Measurements from ENCODE around the gene CRLF1. TPM values are rescaled to one million over a fixed set of nuclear protein-coding genes. Genes with fewer than 3 reads are reported as not detected.
A peak's percentile ranks its signal among the peaks of the same experiment; 100 is the strongest.

The CRLF1 gene
- total and polyA plus RNA-seq, 4 donors = 34.3 to 1,029 (median 205) TPM

- ATAC-seq (ENCODE audit: low FRiP score) (no peak), DNase-seq (no peak)
- Histone ChIP-seq H3K27ac (ENCODE audit: low read depth in 1 of 2, low read length in 2 of 2) (no peak overlapping the region), H3K4me3 (ENCODE audit: low read length in 2 of 2) (no peak overlapping the region), H3K36me3 (ENCODE audit: control insufficient read depth in 1 of 2, insufficient read depth in 2 of 2, low read length in 1 of 2) (no peaks in the 10 kb centered on the region), H3K9me3 (ENCODE audit: control insufficient read depth, low read length) (no peaks in the 10 kb centered on the region), H3K4me1 (ENCODE audit: control insufficient read depth in 1 of 2, insufficient read depth in 2 of 2, low read length in 2 of 2) (no peaks in the 10 kb centered on the region), H3K27me3 (ENCODE audit: control insufficient read depth in 1 of 2, insufficient read depth in 2 of 2, low read length in 1 of 2) (no peaks in the 10 kb centered on the region)
- 72 to 73% methylated on average over 2 of the region's 2 CpGs for WGBS, 2 donors
- intact Hi-C loops (cut with DNase I) = no loop called here
Measured at GRCh38 chr19:18626906-18627305, 20.3 kb upstream of the CRLF1 start.

GRCh38 chr19:18620902-18621301 lies 14.3 kb upstream of the CRLF1 start:
- H3K27ac ChIP-seq (ENCODE audit: low read depth in 1 of 2, low read length in 2 of 2) = no peak overlapping the region
- H3K4me3 ChIP-seq (ENCODE audit: low read length in 2 of 2) = no peak overlapping the region
- H3K27me3 ChIP-seq (ENCODE audit: control insufficient read depth in 1 of 2, insufficient read depth in 2 of 2, low read length in 1 of 2) = no peaks in the 10 kb centered on the region
- H3K9me3 ChIP-seq (ENCODE audit: control insufficient read depth, low read length) = no peaks in the 10 kb centered on the region
- ATAC-seq (ENCODE audit: low FRiP score) (no peak), DNase-seq (no peak)
- 91 to 92% methylated on average over 7 of the region's 7 CpGs for WGBS, 2 donors
- H3K4me1 ChIP-seq (ENCODE audit: control insufficient read depth in 1 of 2, insufficient read depth in 2 of 2, low read length in 2 of 2) = no peaks in the 10 kb centered on the region
- no peaks in the 10 kb centered on the region for H3K36me3 ChIP-seq (ENCODE audit: control insufficient read depth in 1 of 2, insufficient read depth in 2 of 2, low read length in 1 of 2)
- intact Hi-C loops (cut with DNase I) = no loop called here

- Histone ChIP-seq H3K9me3 (ENCODE audit: control insufficient read depth, low read length) (no peaks in the 10 kb centered on the region), H3K36me3 (ENCODE audit: control insufficient read depth in 1 of 2, insufficient read depth in 2 of 2, low read length in 1 of 2) (no peaks in the 10 kb centered on the region), H3K4me3 (ENCODE audit: low read length in 2 of 2) (no peak overlapping the region), H3K4me1 (ENCODE audit: control insufficient read depth in 1 of 2, insufficient read depth in 2 of 2, low read length in 2 of 2) (no peaks in the 10 kb centered on the region), H3K27ac (ENCODE audit: low read depth in 1 of 2, low read length in 2 of 2) (no peak overlapping the region), H3K27me3 (ENCODE audit: control insufficient read depth in 1 of 2, insufficient read depth in 2 of 2, low read length in 1 of 2) (no peaks in the 10 kb centered on the region)
- 89 to 91% methylated on average over 10 of the region's 10 CpGs for WGBS, 2 donors
- intact Hi-C loops (cut with DNase I) = no loop called here
- ATAC-seq (ENCODE audit: low FRiP score) = no peak
- DNase-seq = no peak
Measured at GRCh38 chr19:18620311-18620710, 13.7 kb upstream of the CRLF1 start.

- 96 to 97% methylated on average over 12 to 13 of the region's 13 CpGs for WGBS, 2 donors
Measured at GRCh38 chr19:18618236-18618635, 11.6 kb upstream of the CRLF1 start.

GRCh38 chr19:18617562-18617961 lies 11.0 kb upstream of the CRLF1 start:
- no peak for ATAC-seq (ENCODE audit: low FRiP score)
- Histone ChIP-seq H3K9me3 (ENCODE audit: control insufficient read depth, low read length) (no peaks in the 10 kb centered on the region), H3K27me3 (ENCODE audit: control insufficient read depth in 1 of 2, insufficient read depth in 2 of 2, low read length in 1 of 2) (no peaks in the 10 kb centered on the region), H3K4me3 (ENCODE audit: low read length in 2 of 2) (no peak overlapping the region), H3K27ac (ENCODE audit: low read depth in 1 of 2, low read length in 2 of 2) (no peak overlapping the region), H3K36me3 (ENCODE audit: control insufficient read depth in 1 of 2, insufficient read depth in 2 of 2, low read length in 1 of 2) (no peaks in the 10 kb centered on the region), H3K4me1 (ENCODE audit: control insufficient read depth in 1 of 2, insufficient read depth in 2 of 2, low read length in 2 of 2) (no peaks in the 10 kb centered on the region)
- DNase-seq = no peak
- intact Hi-C loops (cut with DNase I) = no loop called here

More at GRCh38 chr19:18618236-18618635, 11.6 kb upstream of the CRLF1 start:
- H3K9me3 ChIP-seq (ENCODE audit: control insufficient read depth, low read length) = no peaks in the 10 kb centered on the region
- H3K36me3 ChIP-seq (ENCODE audit: control insufficient read depth in 1 of 2, insufficient read depth in 2 of 2, low read length in 1 of 2) = no peaks in the 10 kb centered on the region
- H3K27ac ChIP-seq (ENCODE audit: low read depth in 1 of 2, low read length in 2 of 2) = no peak overlapping the region
- ATAC-seq (ENCODE audit: low FRiP score) (no peak), DNase-seq (no peak)
- H3K4me1 ChIP-seq (ENCODE audit: control insufficient read depth in 1 of 2, insufficient read depth in 2 of 2, low read length in 2 of 2) = no peaks in the 10 kb centered on the region
- no peak overlapping the region for H3K4me3 ChIP-seq (ENCODE audit: low read length in 2 of 2)
- no peaks in the 10 kb centered on the region for H3K27me3 ChIP-seq (ENCODE audit: control insufficient read depth in 1 of 2, insufficient read depth in 2 of 2, low read length in 1 of 2)
- intact Hi-C loops (cut with DNase I) = no loop called here

GRCh38 chr19:18616023-18616422 lies 9.4 kb upstream of the CRLF1 start:
- no peak overlapping the region for H3K27ac ChIP-seq (ENCODE audit: low read depth in 1 of 2, low read length in 2 of 2)
- intact Hi-C loops (cut with DNase I) = no loop called here
- no peaks in the 10 kb centered on the region for H3K4me1 ChIP-seq (ENCODE audit: control insufficient read depth in 1 of 2, insufficient read depth in 2 of 2, low read length in 2 of 2)
- H3K9me3 ChIP-seq (ENCODE audit: control insufficient read depth, low read length) = no peaks in the 10 kb centered on the region
- no peaks in the 10 kb centered on the region for H3K27me3 ChIP-seq (ENCODE audit: control insufficient read depth in 1 of 2, insufficient read depth in 2 of 2, low read length in 1 of 2)
- no peaks in the 10 kb centered on the region for H3K36me3 ChIP-seq (ENCODE audit: control insufficient read depth in 1 of 2, insufficient read depth in 2 of 2, low read length in 1 of 2)
- DNase-seq (no peak), ATAC-seq (ENCODE audit: low FRiP score) (no peak)
- 90 to 93% methylated on average over 3 of the region's 3 CpGs for WGBS, 2 donors
- H3K4me3 ChIP-seq (ENCODE audit: low read length in 2 of 2) = no peak overlapping the region

- no peak for ATAC-seq (ENCODE audit: low FRiP score)
- Histone ChIP-seq H3K36me3 (ENCODE audit: control insufficient read depth in 1 of 2, insufficient read depth in 2 of 2, low read length in 1 of 2) (no peaks in the 10 kb centered on the region), H3K4me3 (ENCODE audit: low read length in 2 of 2) (no peak overlapping the region)
Measured at GRCh38 chr19:18613589-18614234, 7.1 kb upstream of the CRLF1 start.

GRCh38 chr19:18612772-18613588 lies 6.4 kb upstream of the CRLF1 start, which contains the start of gene TMEM59L:
Gene TMEM59L (plus strand): TSS chr19:18612870. CDS start chr19:18612959, 89 bp downstream.
- no peak within 1 kb of the TSS for H3K27ac ChIP-seq (ENCODE audit: low read depth in 1 of 2, low read length in 2 of 2)
- peak within 1 kb of the TSS in 1 of 2 donors; percentile 10 for H3K4me3 ChIP-seq (ENCODE audit: low read length in 2 of 2)
- DNase-seq = no peak
- WGBS, 2 donors = 2 to 3% methylated on average over 69 to 70 of the region's 70 CpGs
- intact Hi-C loops (cut with DNase I) = no loop called here
- peak; percentile 5 for ATAC-seq (ENCODE audit: low FRiP score)
- no peaks in the 10 kb centered on the region for H3K36me3 ChIP-seq (ENCODE audit: control insufficient read depth in 1 of 2, insufficient read depth in 2 of 2, low read length in 1 of 2)
- no peaks in the 10 kb centered on the region for H3K27me3 ChIP-seq (ENCODE audit: control insufficient read depth in 1 of 2, insufficient read depth in 2 of 2, low read length in 1 of 2)
- no peaks in the 10 kb centered on the region for H3K9me3 ChIP-seq (ENCODE audit: control insufficient read depth, low read length)
- H3K4me1 ChIP-seq (ENCODE audit: control insufficient read depth in 1 of 2, insufficient read depth in 2 of 2, low read length in 2 of 2) = no peaks in the 10 kb centered on the region

More at GRCh38 chr19:18613589-18614234, 7.1 kb upstream of the CRLF1 start:
- Histone ChIP-seq H3K27me3 (ENCODE audit: control insufficient read depth in 1 of 2, insufficient read depth in 2 of 2, low read length in 1 of 2) (no peaks in the 10 kb centered on the region), H3K9me3 (ENCODE audit: control insufficient read depth, low read length) (no peaks in the 10 kb centered on the region), H3K27ac (ENCODE audit: low read depth in 1 of 2, low read length in 2 of 2) (no peak overlapping the region), H3K4me1 (ENCODE audit: control insufficient read depth in 1 of 2, insufficient read depth in 2 of 2, low read length in 2 of 2) (no peaks in the 10 kb centered on the region)
- no peak for DNase-seq
- 64 to 65% methylated on average over 23 of the region's 23 CpGs for WGBS, 2 donors
- intact Hi-C loops (cut with DNase I) = no loop called here

Data from aorta (tissue), 5 donors.